ENCODE data around the gene RMI2.
A peak's percentile ranks its signal among the peaks of the same experiment; 100 is the strongest.

The RMI2 gene

DNA sequence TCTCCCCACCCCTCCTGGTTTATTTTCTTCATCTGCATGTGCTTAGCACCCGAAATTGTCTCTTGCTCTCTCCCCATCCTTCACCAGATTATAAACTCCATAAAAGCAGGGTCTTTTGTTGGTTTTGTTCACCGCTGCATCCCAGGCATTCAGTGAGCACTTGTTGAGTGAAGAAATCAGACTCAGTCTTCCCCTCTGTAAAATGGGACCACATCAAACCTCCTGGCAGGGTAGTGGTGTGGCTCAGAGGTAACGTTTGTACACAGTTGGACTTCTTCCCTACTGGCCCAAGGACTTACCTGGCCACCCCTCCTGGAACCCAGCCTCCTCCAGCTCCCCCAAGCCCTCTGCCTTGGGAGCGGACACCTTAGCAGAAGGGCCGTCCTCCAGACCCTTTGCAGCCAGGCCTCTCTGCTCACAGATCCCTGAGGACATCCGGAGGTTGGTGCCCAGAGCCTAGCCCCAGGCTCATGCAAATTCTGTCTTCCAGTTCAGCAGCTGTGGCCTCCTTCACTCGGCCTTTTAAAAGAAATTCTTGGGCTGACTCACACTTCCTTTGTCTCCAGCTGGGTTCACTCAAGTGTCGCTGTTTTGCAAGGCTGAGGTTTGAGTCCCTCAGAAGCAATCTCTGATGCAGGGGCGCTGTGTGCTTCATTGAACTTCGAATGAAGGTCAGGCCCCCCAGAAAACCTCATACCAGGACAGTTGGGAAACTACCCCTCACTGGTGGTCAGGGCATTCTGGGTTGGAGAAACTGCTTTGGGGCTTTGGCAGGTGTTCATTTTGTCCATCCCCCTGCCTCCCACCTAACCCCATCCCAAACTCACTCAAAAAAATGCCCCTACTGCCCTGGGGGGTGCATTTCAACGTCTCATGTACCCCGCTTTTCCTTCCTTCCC lies 16.8 kb upstream of the RMI2 start:
- DNase-seq (ENCODE audit: low read depth in 2 of 2) = peak in 1 of 2 donors; percentile 11

DNA sequence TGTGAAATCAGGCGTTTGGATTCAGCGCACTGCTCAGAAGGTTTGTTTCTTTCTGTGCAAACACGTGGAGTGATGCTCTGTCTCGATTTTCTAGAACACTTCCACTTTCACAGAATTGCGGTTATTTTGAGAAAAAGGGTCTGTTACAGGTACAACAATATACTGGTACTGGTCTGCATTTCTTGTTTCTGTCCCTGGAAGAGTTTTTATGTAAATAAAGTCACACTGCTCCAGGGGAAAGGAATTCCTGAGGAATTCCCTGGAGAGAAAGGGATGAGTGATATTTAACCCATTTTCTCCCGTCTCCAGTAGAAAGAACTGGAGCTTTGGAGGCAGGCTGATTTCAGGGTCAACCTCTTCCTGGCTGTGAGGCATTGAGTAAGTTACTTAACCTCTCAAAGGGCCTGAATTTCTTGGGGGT lies 16.2 kb upstream of the RMI2 start:
- DNase-seq (ENCODE audit: low read depth in 2 of 2) = no peak

DNA sequence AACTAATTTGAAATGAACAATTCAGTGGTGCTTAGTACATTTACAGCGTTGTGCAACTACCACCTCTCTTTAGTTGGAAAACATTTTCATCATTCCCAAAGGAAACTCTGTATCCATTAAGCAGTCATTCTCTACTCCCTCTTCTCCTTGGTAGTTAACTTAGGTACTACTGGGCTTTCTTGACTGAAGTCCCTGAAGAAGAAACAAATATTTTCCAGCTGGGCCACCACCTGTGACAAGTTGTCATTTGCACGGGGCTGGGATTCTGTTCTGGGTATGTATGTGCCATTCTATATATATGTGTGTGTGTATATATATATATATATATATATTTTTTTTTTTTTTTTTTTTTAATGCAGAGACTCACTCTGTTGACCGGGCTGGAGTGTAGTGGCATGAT lies 15.4 kb upstream of the RMI2 start:
- DNase-seq (ENCODE audit: low read depth in 2 of 2) = no peak

DNA sequence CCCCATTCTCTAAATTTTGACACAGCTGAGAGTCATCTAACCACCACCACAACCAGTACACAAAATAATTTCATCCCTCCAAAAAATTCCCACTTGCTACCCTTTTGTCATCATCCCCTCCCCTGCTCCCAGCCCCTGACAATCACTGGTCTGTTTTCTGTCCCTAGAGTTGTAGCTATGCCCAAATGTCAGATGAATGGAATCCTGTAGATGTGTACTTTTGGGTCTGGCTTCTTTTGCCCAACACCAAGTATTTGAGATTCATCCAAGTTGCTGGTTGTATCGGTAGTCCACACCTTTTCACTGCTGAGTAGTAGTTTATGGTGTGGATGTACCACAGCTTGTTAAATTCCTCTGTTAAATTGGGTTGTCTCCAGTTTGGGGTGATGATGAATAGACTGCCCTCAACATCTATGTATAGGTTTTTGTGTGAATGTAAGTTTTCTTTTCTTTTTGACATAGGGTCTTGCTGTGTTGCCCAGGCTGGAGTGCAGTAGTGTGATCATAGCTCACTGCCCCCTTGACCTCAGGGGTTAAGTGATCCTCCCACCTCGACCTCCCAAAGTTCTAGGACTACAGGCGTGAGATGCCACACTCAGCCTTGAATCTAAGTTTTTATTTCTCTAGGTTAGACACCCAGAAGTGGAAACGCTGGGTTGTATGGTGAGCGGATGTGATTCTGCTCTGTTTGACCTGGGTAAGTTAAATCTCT lies 14.6 kb upstream of the RMI2 start:
- DNase-seq (ENCODE audit: low read depth in 2 of 2) = no peak

DNA sequence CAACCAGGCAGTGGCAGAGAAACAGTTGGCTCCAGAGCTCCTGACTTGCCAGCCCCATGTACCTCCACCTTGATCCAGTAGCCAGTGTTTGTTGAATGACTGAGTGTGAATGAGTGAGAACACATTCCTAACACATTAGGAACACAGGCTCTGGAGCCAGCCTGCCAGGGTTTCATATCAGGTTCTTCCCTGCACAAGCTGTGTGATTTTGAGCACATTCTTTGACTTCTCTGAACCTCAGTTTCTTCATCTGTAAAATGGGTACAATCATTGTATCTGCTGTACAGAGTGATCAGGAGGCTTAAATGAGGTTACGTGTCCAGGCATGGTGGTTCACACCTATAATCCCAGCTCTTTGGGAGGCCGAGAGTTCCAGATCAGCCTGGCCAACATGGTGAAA lies 13.3 kb upstream of the RMI2 start:
- no peak for DNase-seq (ENCODE audit: low read depth in 2 of 2)

DNA sequence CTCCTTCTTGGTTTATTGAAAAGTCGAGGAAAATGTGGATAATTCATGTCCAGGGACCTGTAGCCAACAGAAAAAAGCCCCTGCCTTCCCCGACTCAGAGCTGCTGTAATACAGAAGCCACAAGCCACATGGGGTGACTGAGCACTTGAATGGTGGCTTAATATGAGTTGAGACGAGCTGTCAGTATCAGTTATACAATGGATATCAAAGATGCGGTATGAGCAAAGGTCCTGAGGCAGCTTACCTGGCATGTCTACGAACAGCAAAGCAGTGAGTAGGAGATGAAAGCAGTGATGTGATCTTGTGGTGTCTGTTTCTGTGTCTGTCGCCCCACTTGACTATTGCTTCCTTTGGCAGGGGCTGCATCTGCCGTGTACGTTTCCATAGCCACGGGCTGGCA lies 12.2 kb upstream of the RMI2 start:
- DNase-seq (ENCODE audit: low read depth in 2 of 2) = no peak

DNA sequence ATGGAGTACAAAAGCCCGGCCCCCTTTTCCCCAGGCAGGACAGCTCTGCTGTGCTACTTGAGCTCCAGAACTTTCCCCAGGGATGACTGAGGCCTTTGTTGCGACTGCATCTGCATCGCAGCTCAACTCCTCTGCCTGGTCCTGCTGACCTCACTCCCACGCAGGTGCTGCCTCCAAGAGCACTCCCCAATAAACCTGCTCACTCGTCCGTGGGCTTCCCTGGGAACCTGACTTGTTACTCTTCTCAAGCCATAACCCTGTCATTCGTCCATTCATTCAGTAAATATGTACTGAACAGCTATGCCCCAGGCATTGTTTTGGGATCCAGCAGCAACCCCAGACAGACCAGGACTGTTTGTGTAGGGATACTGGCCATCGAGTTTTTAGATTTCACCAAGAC lies 11.6 kb upstream of the RMI2 start:
- no peak for DNase-seq (ENCODE audit: low read depth in 2 of 2)

DNA sequence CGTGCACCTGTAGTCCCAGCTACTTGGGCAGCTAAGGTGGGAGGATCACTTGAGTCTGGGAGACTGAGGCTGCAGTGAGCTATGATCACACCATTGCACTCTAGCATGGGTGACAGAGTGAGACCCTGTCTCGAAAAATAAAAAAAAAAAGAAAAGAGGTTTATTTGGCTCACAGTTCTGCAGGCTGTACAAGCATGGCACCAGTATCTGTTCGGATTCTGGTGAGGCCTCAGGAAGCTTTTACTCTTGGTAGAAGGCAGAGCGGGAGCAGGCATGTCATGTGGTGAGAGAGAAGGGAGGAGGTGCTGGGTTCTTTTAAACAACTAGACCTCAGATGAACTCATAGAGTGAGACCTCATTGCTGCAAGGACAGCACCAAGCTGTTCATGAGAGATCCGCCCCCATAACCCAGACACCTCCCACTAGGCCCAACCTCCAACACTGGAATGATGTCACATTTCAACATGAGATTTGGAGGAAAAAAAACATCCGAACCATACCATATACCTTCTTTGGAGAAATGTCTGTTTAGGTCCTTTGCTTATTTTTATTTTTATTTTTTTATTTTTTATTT lies 10.3 kb upstream of the RMI2 start:
- no peak for DNase-seq (ENCODE audit: low read depth in 2 of 2)

DNA sequence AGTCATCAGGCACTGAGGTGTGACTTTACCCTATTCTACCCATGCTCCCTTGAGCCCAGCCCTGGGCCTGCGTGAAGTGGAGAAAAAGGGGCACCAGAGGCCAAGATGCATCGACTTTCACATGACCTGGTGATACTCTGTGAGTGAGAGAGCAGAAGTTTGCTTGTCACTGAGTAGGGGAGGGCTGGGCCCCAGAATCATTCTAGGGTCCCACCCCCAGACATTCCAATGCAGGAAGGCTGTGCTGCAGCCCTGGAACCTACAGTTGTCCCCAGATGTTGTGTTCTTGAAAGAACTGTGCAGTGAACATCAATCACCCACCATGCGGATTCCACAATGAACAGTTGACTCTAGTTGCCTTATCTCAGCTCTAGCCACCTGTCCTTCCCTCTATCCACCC lies 6.2 kb upstream of the RMI2 start:
- no peak for DNase-seq (ENCODE audit: low read depth in 2 of 2)

DNA sequence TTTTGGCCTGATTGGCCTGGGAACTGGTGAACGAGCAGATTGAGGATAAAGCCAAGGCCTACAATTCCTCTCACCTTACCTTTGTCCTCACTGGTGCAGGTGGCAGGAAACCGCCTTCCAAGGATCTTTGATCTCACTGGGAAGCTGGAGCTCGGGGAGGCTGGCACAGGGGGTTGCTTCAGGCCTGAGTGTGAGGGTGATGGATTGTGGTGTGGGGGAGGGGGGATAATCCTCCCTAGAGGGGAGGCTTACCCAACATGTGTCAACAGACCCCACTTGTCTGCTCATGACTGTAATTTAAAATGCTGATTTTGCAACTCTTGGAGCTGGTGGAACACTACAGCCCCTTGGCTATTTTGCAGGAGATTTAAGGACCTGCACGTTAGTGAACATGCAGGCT lies 4.5 kb upstream of the RMI2 start:
- DNase-seq (ENCODE audit: low read depth in 2 of 2) = no peak

DNA sequence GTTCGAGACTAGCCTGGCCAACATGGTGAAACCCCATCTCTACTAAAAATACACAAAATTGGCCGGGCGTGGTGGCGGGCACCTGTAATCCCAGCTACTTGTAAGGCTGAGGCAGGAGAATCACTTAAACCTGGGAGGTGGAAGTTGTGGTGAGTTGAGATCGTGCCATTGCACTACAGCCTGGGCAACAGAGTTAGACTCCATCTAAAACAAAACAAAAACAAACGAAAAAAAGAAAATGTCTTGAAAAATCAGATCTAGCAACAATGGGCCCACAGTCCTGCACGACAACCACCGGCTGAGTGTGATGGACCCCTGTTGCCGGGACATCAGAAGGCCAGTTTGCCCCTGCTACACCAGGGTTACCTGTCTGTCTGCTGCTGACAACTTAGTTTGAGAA lies 3.9 kb upstream of the RMI2 start:
- DNase-seq (ENCODE audit: low read depth in 2 of 2) = no peak

DNA sequence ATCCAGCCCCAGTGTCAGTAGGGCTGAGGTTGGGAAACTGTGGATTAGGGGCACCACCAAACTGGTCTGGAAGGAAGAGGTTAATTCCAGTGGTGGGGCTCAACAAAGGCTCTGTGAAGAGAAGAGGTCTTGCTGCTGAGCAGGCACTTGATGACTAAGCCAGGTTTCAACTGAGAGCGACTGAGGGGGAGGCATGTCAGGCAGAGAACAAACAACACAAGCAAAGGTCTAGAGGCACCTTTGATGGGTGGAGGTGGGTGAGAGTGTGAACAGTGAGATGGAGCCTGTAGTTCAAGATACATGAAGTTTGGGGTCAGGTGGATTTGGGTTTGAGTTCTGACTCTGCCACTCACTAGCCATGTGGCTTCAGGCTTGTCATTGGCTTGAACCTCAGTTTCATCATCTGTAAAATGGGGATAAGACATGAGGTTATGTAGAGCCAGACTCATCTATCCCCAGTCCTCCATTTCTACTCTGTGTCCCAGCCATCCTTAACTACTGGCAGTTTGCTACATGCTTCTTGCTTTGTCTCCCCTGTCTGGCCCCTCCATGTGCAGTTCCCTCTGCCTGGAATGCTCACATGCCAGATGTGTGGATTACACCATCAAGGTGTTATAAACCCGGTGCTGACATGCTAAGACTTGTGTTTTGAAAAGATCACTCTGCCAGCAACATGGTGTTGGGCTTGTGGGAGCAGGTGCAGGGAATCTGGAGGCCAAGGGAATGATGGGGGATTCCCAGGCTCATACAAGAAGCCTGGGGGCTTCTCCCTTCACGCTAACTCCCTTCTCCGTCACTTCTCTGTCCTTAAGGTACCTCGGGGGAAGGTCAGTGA lies 3.0 kb upstream of the RMI2 start:
- no peak for DNase-seq (ENCODE audit: low read depth in 2 of 2)

DNA sequence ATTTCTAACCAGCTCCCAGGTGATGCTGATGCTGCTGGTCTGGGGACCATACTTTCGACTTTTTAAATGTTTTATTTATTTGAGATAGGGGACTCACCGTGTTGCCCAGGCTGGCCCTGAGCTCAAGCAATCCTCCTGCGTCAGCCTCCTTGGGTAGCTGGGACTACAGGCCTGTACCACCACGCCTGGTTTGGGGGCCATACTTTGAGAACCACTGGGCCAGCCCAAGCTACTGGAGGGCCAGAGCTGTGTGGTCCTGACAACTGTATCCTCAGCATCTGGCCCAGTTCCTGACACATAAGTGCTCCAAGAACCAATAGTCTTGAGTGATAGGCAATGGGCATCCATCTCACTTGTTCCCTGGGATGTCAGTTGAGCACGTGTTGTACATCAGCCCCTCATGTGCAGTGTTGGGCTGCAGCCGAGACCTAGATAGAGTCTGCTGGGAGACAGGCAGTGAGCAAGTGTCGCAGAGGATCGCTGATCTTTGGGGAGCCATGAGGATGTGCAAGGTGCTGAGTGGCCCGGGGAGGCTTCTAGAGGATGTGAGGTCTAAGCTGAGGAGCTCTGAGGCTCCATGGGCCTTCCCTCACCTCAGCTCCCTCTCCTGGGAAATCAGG lies 1.6 kb downstream of the RMI2 start:
- DNase-seq (ENCODE audit: low read depth in 2 of 2) = no peak

DNA sequence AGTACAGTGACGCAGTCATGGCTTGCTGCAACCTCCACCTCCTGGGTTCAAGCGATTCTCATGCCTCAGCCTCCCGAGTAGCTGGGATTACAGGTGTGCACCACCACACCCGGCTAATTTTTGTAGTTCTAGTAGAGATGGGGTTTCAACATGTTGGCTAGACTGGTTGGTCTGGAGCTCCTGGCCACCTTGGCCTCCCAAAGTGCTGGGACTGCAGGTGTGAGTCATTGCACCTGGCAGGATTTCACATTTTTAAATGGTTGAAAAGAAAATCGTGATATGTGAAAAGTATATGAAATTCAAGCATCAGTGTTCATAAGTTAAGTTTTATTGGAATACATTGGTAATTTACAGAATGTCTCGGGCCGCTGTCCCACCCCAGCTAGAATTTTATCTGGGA lies 2.6 kb downstream of the RMI2 start:
- DNase-seq (ENCODE audit: low read depth in 2 of 2) = no peak

DNA sequence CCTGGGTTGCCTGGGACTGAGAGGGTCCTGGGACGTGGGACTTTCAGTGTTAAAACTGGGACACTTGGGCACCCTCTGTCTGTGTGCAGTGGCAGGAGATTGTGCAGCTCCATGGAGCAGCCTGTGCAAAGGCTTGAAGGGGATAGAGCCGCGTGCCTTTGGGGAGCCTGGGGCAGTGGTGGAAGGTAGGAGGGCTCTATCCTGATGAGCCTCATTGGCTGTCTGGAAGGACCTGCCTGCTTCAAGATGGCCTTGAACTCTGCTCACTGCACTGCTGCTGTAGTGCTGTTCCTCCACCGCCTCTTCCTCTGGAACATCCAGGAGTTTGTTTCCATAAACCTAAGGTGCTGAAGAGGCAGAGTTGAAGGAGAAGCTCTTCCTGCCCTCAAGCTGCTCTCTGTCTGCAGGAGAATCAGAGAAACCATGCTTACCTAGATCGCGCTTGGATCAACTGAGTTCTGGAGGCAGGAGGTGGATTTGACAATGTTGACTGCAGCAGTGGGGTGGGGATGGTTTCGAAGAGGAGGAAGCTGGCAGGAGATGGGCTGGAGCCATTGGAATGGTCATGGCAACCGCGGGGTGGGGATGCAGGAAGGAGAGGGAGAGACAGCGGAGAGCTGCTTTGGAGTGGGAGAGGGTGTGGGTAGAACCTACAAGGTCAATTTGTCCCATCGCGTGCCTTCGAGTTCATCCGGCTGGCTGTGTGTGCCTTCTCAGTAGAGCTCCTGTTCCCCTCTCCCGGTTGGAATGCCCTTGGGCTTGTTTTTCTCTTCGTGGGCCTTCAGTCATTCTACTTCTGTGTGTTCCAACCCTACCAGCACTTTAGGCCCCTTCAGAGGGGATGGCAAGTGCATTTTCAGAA lies 3.7 kb downstream of the RMI2 start:
- no peak for DNase-seq (ENCODE audit: low read depth in 2 of 2)

DNA sequence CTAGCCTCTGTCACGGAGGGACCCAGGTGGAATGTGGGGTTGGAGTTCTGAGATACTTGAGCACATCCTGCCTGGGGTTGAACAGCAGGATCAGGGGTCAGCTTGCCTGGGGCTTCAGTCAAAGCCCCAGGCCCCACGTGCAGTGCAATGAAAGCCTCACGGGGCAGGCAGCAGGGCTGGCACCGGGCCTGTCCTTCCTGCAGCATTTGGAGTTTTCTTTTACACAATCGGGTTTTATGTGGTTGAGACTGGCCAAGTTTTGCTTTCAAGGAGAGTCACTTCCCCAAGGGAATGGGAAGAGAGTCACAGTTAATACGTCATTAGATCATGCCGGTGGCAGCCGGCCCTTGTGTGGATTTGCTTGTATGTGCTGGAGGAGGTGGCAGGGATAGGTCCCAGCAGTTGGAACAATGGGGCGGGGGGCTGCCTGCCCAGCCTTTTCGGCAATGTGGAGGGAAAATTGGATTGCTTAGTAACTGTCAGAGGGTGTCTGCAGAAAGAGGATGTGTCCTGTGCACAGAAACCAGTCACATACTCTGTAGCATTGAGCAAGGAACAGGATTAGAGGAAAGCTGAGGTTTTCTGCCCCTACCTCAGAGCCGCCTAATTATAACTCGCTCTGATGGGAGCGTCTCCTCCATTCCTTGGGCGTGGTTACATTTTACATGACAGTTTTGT lies 4.5 kb downstream of the RMI2 start:
- DNase-seq (ENCODE audit: low read depth in 2 of 2) = no peak

DNA sequence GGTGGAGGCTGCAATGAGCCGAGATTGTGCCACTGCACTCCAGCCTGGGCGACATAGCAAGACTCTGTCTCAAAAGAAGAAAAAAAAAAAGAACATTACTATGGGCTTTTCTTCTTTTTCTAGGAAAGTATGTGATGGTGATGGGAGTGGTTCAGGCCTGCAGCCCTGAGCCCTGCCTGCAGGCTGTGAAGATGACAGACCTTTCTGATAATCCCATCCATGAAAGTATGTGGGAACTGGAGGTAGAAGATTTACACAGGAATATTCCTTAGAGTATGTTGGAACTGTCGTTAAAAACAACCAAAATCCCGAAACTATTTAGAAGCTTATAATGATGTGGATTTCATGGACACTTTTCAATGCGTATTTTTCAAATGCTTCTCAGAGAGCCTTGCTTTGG lies 5.3 kb downstream of the RMI2 start:
- DNase-seq (ENCODE audit: low read depth in 2 of 2) = no peak

DNA sequence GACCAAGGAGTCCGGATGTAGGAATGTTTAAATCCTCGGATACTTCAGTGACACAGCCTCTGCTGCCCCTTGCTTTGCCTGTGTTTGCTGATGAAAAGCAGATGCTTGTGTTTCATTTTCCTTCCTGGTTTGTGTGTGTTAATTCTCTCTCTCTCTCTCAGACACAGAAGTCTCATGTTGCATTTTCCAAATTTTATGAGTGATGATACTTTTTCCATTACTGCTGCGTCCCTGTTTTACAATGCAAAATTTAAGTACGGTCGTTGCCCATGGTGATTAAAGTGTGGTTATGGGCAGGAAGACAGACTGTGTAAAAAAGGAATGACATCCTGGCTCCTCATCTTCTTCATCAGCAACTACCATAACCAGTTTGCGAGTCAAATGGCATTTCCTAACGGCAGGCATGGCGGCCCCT lies 5.7 kb downstream of the RMI2 start:
- no peak for DNase-seq (ENCODE audit: low read depth in 2 of 2)

DNA sequence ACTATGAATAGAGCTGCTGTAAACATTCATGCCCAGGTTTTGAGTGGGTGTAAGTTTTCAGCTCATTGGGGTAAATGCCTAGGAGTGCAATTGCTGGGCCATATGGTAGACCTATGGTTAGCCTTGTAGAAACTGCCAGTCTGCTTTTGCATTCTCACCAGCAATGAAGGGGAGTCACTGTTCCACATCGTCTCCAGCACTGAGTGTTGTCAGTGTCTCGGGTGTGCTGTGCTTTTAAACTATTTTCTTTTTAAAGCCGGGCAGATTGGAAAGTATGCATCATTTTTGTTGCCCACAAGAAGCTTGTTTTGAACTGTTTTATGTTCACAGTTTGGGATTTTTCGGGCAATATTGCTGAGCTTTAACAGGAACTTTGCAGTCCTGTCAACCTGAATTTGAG lies 7.9 kb downstream of the RMI2 start:
- no peak for DNase-seq (ENCODE audit: low read depth in 2 of 2)

DNA sequence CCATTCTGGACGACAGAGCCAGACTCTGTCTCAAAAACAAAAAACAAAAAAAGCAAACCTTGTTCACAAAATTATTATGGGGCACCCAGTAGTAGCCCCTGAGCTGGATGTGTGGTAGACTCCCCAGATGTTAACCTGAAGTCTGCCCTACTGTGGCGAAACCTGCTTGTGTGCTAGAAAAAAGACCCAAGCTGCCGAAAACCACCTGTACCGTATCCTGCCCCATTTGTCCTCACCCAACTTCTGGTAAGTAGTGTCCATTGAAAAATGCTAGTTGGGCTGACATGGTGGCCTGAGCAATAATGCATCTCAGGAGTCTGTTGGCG lies 9.1 kb downstream of the RMI2 start:
- no peak for DNase-seq (ENCODE audit: low read depth in 2 of 2)
